ENCODE data around the gene ATG4A.
A peak's percentile ranks its signal among the peaks of the same experiment; 100 is the strongest.

ATG4A gene, protein sequence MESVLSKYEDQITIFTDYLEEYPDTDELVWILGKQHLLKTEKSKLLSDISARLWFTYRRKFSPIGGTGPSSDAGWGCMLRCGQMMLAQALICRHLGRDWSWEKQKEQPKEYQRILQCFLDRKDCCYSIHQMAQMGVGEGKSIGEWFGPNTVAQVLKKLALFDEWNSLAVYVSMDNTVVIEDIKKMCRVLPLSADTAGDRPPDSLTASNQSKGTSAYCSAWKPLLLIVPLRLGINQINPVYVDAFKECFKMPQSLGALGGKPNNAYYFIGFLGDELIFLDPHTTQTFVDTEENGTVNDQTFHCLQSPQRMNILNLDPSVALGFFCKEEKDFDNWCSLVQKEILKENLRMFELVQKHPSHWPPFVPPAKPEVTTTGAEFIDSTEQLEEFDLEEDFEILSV

DNA sequence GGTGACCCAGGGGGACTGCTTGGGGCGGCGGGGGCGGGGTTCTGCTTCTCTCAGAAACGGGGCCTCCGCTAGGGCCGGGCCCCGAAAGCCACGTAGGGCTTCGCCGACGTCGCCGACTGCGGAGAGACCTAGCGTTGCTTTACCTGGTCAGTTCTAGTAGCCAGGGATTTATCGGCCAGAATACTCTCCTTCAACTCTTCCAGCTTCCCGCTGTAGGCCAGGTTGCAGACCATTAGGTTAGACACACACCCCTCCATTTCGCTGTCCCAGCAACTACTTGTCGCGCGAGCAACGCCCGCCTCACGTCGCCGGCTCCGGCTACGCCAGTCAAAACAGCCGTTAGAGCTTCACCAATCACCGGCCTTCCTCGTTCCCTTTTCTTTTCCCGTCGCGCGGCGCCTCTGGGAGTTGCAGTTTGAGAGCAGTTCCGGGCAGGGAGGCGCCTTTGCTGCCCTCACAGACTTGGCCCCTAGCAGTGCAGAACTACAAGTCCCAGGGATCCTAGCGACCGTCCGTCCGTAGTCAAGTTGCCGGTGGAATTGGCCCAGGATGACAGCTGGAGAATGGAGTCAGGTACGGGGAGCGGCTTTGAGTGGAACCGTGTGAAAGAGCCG is at the start of gene ATG4A, which contains the start of gene PSMD10:
Gene ATG4A (plus strand): TSS at position 515 of the 614 bp plus-strand sequence. CDS start 49 bp downstream, at position 564.
Gene PSMD10 (minus strand): TSS at position 279 of the 614 bp plus-strand sequence. CDS start 22 bp downstream, at position 257.
- DNase-seq = peak; percentile 93

DNA sequence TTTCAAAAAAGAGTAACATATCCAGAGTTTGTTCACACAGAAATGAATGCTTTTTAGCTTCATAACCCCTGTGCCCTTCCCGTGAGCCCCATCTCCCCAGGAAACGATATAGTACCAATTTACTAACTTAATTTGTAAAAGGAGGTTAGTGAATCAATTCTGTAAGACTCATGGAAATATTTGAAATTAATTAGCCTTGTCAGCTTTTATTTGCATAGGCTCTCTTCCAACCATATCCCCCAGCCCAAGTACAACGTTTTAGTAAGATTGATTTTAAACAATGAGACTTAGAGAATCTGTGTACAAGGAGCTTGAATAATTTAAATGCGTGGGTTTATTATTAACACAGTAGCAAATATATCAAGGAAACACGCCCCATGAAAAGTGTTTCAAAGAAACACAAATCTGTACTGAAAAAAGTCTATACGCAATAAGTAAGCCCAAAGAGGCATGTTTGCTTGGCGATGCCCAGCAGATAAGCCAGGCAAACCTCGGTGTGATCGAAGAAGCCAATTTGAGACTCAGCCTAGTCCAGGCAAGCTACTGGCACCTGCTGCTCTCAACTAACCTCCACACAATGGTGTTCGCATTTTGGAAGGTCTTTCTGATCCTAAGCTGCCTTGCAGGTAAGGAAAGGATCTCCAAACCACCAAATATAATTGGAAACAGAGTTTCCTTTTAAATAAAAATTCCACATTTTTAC is 46.9 kb upstream of the ATG4A start, which contains the start of gene VSIG1:
Gene VSIG1 (plus strand): TSS at position 512 of the 703 bp plus-strand sequence. CDS start 66 bp downstream, at position 578.
- no peak for DNase-seq

DNA sequence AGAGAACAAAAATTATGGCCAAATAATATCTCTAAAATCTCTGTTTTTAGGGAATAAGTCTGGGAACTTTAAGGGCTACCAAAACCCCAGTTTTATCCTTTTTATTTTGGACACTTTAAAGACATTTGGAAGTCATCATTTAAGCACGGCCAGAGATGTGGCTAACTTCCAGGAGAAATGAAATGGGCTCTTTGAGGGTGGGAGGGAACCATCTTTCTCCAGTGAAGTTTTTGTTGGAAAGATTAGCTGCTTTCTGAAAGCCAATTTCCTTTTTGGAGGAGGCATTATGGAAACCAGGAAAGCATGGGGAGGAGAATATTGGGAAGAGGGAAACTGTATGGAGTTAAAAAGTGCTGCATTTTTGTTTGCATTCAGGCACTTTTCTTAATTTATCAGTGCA is 41.9 kb upstream of the ATG4A start:
- no peak for DNase-seq

DNA sequence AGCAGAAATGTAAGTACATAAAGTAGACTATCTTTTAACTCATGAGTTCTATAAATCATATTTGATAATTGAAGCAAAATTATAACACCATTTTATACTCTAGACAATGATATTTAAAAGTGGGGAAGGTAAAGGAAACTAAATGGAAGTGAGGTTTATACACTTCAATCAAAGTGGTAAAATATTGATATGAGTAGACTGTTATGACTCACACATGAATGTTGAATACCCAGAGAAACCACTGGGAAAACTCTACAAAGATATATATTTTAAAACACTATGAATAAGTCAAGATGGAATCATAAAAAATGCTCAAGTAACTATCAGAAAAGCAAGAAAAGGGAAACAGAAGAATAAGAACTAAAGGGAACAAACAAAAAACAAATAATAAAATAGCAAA is 38.4 kb upstream of the ATG4A start:
- DNase-seq = no peak

DNA sequence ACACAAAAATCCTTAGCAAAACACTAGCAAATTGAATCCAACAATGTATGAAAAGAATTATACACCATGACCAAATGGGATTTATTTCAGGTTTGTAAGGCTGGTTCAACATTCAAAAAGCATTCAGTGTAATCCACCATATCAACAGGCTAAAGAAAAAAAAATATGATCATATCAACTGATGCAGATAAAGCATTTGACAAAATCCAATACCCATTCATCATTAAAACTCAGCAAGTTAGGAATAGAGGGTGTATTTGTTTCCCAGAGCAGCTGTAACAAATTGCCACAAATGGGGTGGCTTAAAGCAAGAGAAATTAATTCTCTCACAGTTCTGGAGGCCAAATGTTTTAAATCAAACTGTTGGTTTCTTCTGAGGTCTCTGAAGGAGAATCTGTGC is 36.0 kb upstream of the ATG4A start:
- no peak for DNase-seq

DNA sequence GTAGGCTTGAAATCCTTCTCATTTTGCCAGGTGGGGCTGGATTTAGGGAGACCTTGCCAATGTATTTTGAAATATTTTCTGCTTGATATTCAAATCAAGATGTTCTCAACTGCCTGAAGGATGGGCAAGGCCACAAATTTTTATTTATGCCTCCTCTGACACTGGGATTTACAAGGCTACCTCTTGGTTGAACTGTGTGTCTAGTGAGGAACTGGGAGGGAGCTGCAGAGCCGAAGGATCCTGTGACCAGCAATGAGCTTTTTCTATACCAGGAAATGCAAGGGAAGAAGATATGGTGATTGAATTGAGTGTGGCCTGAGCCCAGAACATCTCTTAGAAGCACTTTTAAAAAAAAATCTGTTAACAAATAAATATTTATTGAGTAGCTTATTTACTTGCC is 31.8 kb upstream of the ATG4A start:
- DNase-seq = no peak

DNA sequence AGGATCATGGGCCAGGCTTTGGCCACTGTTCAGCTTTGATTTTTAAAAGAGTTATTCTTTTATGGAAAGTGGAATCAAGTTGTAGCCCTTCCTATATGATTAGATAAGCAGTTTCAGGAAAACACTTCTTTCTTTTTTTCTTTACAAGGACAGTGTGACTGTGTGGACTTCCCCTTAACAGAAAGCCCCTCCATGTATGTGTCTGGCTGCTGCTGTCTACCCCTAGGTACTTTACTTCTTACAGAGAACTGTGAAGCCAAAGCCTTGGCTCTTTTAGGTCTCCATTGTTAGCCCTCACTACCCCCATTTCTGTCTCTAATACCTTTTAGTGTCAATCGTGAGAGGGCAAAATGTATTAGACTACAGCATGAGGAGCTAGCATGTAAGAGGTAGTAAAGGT is 27.6 kb upstream of the ATG4A start:
- DNase-seq = no peak

DNA sequence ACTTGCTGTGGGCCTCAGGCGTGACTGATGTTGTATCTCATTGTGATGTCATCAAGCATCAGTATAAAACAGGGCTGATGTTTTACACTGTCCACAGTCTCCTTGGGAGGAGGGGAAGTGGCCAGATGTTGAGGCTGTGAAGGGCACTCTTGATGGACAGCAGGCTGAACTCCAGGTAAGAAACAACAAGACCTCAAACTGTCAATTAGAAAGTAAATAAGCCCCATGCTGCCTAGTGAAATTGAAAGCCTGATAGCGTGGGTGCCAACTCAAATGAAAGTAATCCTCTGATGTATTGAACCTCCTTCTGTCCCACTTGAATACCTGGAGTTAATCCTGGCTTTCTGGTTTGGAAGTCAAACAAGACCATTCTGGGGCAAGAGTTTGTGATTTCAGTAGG is 27.0 kb upstream of the ATG4A start:
- DNase-seq = no peak

DNA sequence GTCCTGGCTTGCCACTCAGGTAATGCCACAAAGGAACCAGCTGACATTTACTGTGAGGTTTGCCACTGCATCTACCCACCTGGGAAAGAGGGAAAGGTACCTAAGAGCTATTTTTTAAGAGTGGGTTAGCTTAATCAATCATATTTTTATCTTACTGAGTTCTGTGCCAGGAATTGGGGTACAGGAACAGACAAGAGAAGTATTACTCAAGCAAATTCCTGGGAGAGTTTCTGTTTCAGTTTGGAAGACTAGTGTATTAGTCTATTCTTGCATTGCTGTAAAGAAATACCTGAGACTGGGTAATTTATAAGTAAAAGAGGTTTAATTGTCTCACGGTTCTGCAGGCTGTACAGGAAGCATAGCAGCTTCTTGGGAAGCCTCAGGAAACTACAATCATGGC is 23.5 kb upstream of the ATG4A start:
- DNase-seq = no peak

DNA sequence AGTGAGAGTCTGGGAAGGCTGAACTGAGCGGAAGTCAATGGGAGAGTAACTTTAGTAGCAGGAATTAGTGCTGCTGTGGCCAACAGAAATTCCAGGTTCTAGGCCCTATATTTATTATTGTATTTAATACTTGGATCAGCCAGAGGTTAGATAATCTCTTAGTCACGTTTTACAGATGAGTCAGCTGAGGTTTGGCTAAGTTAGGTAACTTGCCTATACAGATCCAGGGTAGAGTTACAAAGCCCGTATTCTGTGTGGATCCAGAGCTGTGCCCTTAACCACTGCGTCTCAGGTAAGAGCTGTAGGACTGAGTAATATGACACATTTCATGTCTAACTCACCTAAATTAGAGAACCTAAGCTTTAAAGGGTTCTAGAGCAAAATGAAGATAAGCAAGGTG is 20.7 kb upstream of the ATG4A start:
- DNase-seq = no peak

DNA sequence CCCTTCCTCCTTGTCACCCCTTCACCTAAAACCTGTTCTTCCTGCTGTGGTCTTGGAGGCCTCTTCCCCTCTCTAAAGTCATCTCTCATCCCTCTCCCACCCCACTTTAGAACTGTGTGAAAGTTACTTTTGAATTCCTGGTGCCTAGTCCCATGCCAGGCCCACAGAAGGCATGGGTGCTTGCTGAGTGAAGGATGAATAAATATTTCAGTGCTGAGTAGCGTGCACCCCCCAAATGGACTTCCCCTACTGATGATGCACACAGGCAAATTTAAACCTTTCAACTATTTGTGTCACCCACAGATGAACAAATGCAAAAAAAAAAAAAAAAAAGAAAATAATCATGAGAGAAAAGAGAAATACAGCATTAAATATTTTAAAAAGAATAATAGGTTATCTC is 20.0 kb upstream of the ATG4A start:
- no peak for DNase-seq

DNA sequence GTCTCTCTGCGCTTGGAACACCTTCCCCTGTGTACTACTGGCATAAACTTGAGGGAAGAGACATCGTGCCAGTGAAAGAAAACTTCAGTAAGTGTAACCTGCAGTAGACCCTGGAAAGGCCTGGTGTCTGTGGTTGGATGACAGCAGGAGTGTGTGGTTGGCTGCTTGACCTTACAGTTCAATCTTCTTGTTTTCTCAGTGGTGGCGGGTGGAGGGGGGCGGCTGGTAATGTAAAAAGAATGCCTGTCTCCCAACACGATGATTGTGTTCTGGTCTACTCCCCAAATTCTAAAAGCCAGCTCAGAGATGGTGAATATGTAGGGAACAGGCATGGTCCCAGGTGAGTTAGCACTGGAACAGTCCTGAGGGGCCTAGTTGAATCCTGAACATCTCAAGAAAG is 18.8 kb upstream of the ATG4A start:
- no peak for DNase-seq

DNA sequence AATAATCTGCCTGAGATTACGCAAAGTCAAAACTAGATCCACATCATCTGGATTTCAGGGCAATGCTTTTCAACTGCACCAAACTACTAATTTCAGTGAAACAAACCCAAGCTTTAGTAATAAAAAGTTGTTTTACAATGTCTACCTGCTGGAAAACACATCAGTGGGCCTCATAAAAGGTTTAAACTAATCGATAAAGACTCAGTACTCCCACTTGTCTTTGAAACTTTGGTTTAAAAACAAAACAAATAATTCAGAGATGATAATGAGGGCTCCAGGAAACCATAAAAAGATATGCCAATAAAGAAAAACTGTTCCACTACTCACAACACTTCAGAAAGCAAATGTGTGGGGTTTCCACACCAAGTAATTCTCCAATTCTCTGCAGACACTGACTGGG is 10.5 kb upstream of the ATG4A start:
- no peak for DNase-seq

DNA sequence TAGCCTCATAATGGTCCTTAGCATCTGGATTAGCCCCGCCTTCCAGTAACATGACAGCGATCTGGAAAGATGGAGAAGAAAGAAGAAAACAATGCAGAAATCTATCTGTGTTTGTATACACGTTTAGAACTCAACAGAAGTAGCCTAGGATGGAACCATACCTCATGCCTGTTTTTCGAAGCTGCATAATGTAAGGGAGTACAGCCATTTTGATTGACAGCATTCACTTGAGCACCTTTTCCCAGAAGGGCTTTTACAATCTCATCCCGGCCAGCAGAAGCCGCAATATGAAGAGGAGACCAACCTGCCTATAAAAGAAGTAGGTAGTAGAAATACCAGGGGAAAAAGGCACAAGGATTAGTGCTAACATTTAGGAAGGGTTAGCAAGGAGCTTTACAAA is 3.8 kb upstream of the ATG4A start:
- no peak for DNase-seq

DNA sequence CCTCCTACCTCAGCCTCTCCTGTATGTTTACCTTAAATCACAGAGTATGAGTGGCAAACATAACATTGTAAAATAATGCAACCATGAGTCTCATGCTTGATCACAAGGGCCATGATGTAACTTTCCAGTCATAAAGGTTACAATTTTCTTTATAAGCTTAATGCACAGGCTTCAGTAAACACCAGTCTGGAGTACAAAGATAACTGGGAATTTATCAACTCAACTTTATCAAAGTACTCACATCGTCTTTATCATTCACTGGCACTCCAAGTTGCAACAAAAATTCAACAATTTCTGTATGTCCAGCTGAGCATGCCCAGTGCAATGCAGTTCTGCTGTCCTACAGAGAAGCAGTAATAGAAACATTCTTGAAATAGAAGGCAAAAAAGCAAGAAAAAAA is 3.1 kb upstream of the ATG4A start:
- no peak for DNase-seq

DNA sequence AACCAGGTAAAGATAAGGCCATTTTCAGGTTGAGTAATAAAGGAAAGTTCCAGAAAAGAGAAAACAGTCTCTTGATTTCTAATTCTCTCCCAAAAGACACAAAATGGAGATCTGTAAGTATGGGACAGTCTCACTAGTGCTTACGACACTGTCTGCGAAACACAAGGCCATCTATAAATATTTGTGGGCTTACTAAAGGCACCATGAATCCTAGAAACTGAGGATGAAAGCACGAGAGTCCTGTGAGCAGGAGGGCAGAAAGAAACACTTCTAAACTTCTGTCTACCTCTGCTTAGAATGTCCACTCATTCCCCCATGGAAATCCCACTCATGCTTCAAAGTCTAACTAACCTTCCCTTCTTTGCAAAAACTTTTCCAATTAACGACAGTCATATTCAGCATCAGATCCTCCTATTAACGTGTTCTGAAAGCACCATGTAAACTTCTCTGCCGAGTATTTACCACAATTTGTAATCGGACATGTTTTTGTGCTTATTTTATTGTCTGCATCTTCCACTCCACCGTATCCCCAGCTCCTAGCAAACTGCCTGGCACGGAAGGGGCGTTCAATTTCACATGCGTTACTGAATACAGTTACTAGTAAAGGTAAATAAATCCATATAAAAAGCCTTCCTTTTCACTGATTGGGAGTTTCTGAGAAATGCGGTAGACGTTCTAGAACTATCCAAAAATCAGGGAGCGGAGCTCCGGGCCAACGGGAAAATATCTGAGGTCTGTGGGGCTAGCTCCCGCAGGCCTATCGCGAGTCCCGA is 901 bp upstream of the ATG4A start:
- DNase-seq = no peak

DNA sequence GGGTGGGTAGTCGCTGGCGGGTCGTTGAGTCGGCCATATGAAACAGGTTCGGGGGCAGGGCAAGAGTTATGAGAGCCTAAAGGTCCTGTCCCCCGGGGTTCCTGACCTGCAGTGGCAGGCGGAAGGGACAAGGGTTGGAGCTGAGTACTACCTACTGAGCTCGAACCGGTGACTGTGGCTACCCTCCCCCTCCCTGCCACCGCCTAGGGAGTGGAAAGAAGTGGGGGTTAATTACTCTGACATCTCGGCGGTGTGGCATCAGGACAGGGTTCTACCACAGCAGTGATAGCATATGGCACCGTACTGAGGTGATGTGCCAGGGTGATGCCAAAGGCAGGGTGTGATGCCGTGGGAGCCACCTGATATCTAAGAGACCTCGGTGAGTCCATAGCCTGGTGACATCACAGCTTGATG is 307 bp downstream of the ATG4A start:
- DNase-seq = no peak

DNA sequence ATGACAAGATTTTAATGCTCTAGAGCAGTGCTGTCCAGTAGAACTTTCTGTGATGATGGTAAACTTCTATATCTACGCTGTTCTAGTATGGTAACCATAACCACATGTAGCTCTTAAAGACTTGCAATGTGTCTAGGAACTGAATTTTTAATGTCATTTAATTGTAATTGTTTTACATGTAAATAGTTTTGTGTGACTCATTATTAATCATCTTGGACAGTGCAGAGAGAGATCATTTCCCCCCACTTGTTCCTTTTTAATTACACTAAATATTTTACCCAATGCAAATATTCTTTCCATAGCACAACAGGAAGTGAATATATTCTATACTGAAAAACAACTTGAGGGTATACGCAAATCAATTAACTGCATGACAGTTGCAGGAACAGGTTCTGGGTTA is 5.8 kb downstream of the ATG4A start:
- DNase-seq = no peak

DNA sequence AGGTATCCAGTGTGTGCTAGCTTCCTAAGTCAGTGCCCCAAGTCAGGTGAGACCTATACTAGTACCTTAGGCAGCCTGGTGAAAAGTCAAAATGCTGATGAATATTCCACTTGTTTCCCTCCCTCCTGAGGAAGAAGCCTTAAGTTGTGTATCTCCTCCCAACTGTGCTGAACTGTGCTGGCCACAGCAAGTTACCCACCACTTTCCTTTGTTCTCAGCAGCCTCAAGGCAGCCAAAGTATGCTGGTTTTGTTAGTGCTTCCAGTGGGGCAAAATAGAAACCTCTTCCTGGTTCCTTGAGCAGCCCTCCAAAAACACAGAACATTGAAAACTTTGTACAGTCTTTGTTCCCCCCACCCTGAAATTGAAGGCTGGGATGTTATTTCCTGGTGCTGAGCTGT is 13.9 kb downstream of the ATG4A start:
- no peak for DNase-seq

DNA sequence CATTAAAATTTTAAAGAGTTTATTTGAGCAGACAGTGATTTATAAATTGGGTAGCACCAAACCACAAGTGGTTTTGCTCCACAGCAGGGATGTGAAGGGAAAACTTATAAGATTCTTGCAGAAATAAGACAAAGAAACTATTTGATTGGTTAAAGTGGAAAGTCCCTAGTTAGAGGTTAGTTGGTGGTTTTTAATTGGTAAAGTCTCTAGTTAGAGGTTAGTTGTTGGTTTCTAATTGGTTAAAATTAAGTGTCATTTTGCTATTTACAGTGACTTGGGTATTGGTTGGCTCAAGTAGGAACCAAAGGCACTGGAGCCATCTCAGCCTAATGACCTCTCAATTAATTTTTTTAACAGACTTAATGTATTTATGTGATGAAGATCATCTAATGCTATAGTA is 23.0 kb downstream of the ATG4A start:
- DNase-seq = no peak

DNA sequence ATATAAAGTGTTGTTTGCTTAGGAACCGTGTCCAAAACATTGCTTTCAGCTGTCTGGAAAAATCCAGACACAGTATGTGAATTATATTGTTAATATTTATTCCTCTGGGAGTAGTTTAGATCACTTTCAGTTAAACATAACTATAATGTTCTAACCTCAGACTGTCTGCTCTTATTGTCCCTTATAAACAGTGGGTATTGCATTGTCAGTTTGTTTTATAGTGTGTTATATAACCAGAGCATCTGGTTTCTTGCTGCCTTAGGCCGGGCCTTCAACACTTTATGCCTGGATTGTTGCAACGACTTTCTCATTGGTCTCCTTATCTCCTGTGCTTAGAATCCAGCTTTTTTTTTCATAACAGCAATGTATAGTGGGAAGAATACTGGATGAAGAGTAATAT is 26.4 kb downstream of the ATG4A start:
- peak in 1 of 2 experiments; percentile 22 for DNase-seq

DNA sequence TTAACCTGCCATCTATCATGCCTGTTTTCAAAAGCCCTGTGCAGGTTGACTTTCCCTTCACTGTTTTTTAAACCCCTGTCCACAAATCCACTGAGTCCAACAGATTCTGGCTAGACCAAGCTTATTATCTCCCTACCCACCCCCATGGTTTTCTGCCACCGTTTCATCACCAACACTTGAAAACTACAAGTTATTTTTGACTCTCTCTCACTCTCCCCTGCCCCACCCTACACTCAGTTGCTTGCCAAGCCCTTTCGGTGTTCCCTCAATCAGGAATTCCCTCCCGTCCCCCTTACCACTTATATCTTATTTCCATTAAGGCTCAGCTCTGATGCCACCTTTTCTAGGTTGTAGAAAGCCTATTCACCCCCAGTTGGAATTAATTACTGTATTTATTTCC is 29.7 kb downstream of the ATG4A start:
- DNase-seq = no peak

DNA sequence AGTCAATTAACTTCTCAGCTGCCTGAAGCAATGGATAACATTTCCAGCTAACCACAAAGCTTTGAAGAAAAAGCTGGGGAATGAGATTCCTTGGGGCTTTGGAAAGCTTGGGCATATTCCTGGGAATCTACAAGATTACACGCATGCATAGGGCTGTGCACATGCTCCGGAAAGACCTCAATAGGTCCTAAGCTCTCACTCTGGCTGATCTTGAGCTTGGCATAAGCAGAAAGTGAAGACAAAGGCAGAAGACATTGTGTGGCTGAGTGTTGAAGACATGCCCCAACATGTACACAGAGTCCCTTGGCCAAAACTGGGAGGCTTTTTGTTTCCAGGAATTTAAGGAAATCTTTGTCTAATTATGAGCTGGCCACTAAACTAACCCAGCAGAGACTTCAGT is 31.2 kb downstream of the ATG4A start:
- no peak for DNase-seq
